SK-N-SH (cell line): ENCODE results near the gene CDH16. TPM values are rescaled to one million over a fixed set of nuclear protein-coding genes. Genes with fewer than 3 reads are reported as not detected.
"Not testable (repeated sequence)": the region's sequence is repeated elsewhere in the genome, so short reads cannot be mapped to it uniquely, and the experiment has no call there.

Experiments used
- CTCF ChIA-PET: fragments of 300-600, 350-600 bp; formaldehyde crosslinking; extraction: SDS; loops from one replicate; lab custom pipeline; 2021; lab: Yijun Ruan, JAX
- POLR2A ChIA-PET: fragments of 350-600 bp; sonication (Branson Sonifier 250); formaldehyde crosslinking; extraction: SDS; loops from one replicate; lab custom pipeline; 2020; ENCODE audit warnings: antibody characterized with exemption, inconsistent platforms; lab: Yijun Ruan, JAX
- DNase-seq: peaks from one replicate; pipeline ENCODE4 v3.0.0; 2012
- H2AFZ ChIP-seq: fragments of 200-600 bp; sonication (generic); 2 replicates; pipeline ENCODE4 v1.8.1; 2016; ENCODE audit warnings: antibody characterized with exemption, mild to moderate bottlenecking, low read depth
- H3F3A ChIP-seq: fragments of 200-600 bp; sonication (generic); replicated peaks from 2 replicates; pipeline ENCODE3; 2016; ENCODE audit warnings: antibody characterized with exemption, mild to moderate bottlenecking; ENCODE audit not compliant: insufficient read depth
- H3K27ac ChIP-seq, 2 experiments: fragments of 200-500 bp in 1 of 2; fragments of 200-600 bp in 1 of 2; sonication (Bioruptor generic) in 1 of 2; sonication (generic), shearing (Covaris generic) in 1 of 2; 2 replicates each; pipeline versions ENCODE4 v1.5.1 to v1.6.1; 2014 to 2016; ENCODE audit warnings: low read depth in 2 of 2, inconsistent platforms in 1 of 2, low read length in 1 of 2, mild to moderate bottlenecking in 1 of 2, mixed read lengths in 1 of 2
- H3K27me3 ChIP-seq: fragments of 200-600 bp; sonication (generic), shearing (Covaris generic); 2 replicates; pipeline ENCODE4 v1.6.1; 2016; ENCODE audit warnings: mixed run types; ENCODE audit not compliant: insufficient read depth
- H3K36me3 ChIP-seq, 2 experiments: fragments of 200-500 bp in 1 of 2; fragments of 200-600 bp in 1 of 2; sonication (Bioruptor generic) in 1 of 2; sonication (generic) in 1 of 2; replicated peaks in 1 of 2; 2 replicates each; pipeline versions ENCODE3 to v1.5.1; 2014 to 2016; ENCODE audit warnings: low read length in 1 of 2, mild to moderate bottlenecking in 1 of 2; ENCODE audit not compliant: insufficient read depth in 2 of 2, control insufficient read depth in 1 of 2
- H3K4me1 ChIP-seq, 2 experiments: fragments of 200-500 bp in 1 of 2; fragments of 200-600 bp in 1 of 2; sonication (Bioruptor generic) in 1 of 2; sonication (generic), shearing (Covaris generic) in 1 of 2; 2 replicates each; pipeline versions ENCODE4 v1.5.1 to v1.6.1; 2014 to 2016; ENCODE audit warnings: low read depth in 1 of 2, low read length in 1 of 2, mixed run types in 1 of 2; ENCODE audit not compliant: insufficient read depth in 2 of 2, control insufficient read depth in 1 of 2
- H3K4me2 ChIP-seq: fragments of 200-600 bp; sonication (generic), shearing (Covaris generic); 2 replicates; pipeline ENCODE4 v1.6.1; 2017; ENCODE audit warnings: mixed run types
- H3K4me3 ChIP-seq, 2 experiments: fragments of 200-500 bp in 1 of 2; fragments of 200-600 bp in 1 of 2; sonication (Bioruptor generic) in 1 of 2; sonication (generic), shearing (Covaris generic) in 1 of 2; 2 replicates each; pipeline versions ENCODE4 v1.5.1 to v1.8.1; 2014 to 2016; ENCODE audit warnings: low read depth in 2 of 2, inconsistent platforms in 1 of 2, low read length in 1 of 2, mild to moderate bottlenecking in 1 of 2, mixed read lengths in 1 of 2, moderate library complexity in 1 of 2
- H3K79me2 ChIP-seq: fragments of 200-600 bp; sonication (generic); 2 replicates; pipeline ENCODE4 v1.8.1; 2017; ENCODE audit warnings: mild to moderate bottlenecking; ENCODE audit not compliant: insufficient read depth
- H3K9ac ChIP-seq: fragments of 200-600 bp; sonication (generic); 2 replicates; pipeline ENCODE4 v1.6.1; 2017; ENCODE audit warnings: mixed run types
- H3K9me2 ChIP-seq: fragments of 200-600 bp; sonication (generic); 2 replicates; pipeline ENCODE4 v1.6.1; 2017; ENCODE audit warnings: mixed run types
- H3K9me3 ChIP-seq: fragments of 200-600 bp; sonication (generic); 2 replicates; pipeline ENCODE4 v1.6.1; 2017; ENCODE audit warnings: mixed run types, mild to moderate bottlenecking, moderate library complexity
- H4K20me1 ChIP-seq: fragments of 200-600 bp; sonication (generic); 2 replicates; pipeline ENCODE4 v1.6.1; 2017; ENCODE audit warnings: mild to moderate bottlenecking, mixed run types; ENCODE audit not compliant: insufficient read depth
- EP300 ChIP-seq, 2 experiments: IDR thresholded peaks; 2 replicates each; pipeline versions ENCODE4 v1.4.0 to v1.6.1; 2012; ENCODE audit warnings: borderline replicate concordance in 1 of 2, low read depth in 1 of 2, low read length in 1 of 2
- FOSL2 ChIP-seq: IDR thresholded peaks from 2 replicates; pipeline ENCODE4 v1.4.0; 2012; ENCODE audit warnings: low read depth, mild to moderate bottlenecking, moderate library complexity, borderline replicate concordance
- GATA2 ChIP-seq: sonication (generic); formaldehyde crosslinking; IDR thresholded peaks from 2 replicates; pipeline ENCODE4 v1.5.0; 2020; ENCODE audit warnings: mild to moderate bottlenecking, missing genetic modification reagents
- JUND ChIP-seq: IDR thresholded peaks from 2 replicates; pipeline ENCODE4 v1.4.0; 2012
- NFIC ChIP-seq: IDR thresholded peaks from 2 replicates; pipeline ENCODE4 v1.4.0; 2012; ENCODE audit warnings: borderline replicate concordance
- POLR2AphosphoS5 ChIP-seq: IDR thresholded peaks from 2 replicates; pipeline ENCODE4 v1.6.1; 2012; ENCODE audit warnings: low read depth, low read length
- RAD21 ChIP-seq: IDR thresholded peaks from 2 replicates; pipeline ENCODE4 v1.6.1; 2012; ENCODE audit warnings: mild to moderate bottlenecking, low read length
- RFX5 ChIP-seq: IDR thresholded peaks from 2 replicates; pipeline ENCODE4 v1.6.1; 2012; ENCODE audit warnings: mild to moderate bottlenecking, improper control_type of control experiment, low read length
- RXRA ChIP-seq: IDR thresholded peaks from 2 replicates; pipeline ENCODE4 v1.4.0; 2012; ENCODE audit warnings: low read depth, mild to moderate bottlenecking, borderline replicate concordance
- SMC3 ChIP-seq: IDR thresholded peaks from 2 replicates; pipeline ENCODE4 v1.6.1; 2012; ENCODE audit warnings: low read depth, low read length, improper control_type of control experiment
- TCF12 ChIP-seq: IDR thresholded peaks from 2 replicates; pipeline ENCODE4 v1.4.0; 2012
- YY1 ChIP-seq: IDR thresholded peaks from 2 replicates; pipeline ENCODE4 v1.4.0; 2012; ENCODE audit warnings: low read depth, mild to moderate bottlenecking
- WGBS: methylation state at CpG from one replicate; pipeline ENCODE4 v1.1.6; 2017; ENCODE audit warnings: low lambda C conversion rate; 5-methylcytosine and 5-hydroxymethylcytosine counted together
- polyA plus RNA-seq, 3 experiments: library from polyadenylated mRNA; depleted of rRNA; stranded (reverse); fragments of >200 nt; gene quantifications; 2 replicates each; pipeline ENCODE4 v1.2.3, GENCODE V29; 2012
- TF ChIP-seq, protein P1 (sequence below): IDR thresholded peaks from 2 replicates; pipeline ENCODE4 v1.6.1; 2012; ENCODE audit warnings: mild to moderate bottlenecking, low read depth, low read length, moderate library complexity
- TF ChIP-seq, protein P2 (sequence below): fragments of 150-350 bp; IDR thresholded peaks from 2 replicates; pipeline ENCODE4 v1.6.1; 2017; ENCODE audit warnings: antibody characterized with exemption, low read length, low read depth, borderline replicate concordance
- TF ChIP-seq, protein P3 (sequence below): IDR thresholded peaks from 2 replicates; pipeline ENCODE4 v1.4.0; 2012; ENCODE audit warnings: low read depth
- TF ChIP-seq, protein P4 (sequence below): fragments of 200-600 bp; sonication (generic); IDR thresholded peaks from 2 replicates; pipeline ENCODE4 v1.6.1; 2017; ENCODE audit warnings: antibody characterized with exemption, mild to moderate bottlenecking, moderate library complexity
- TF ChIP-seq, protein P5 (sequence below): IDR thresholded peaks from 2 replicates; pipeline ENCODE4 v1.4.0; 2012; ENCODE audit warnings: low read depth, borderline replicate concordance

The CDH16 gene
- polyA plus RNA-seq, 1 of the 3 experiments (the other 2 are of a cell fraction): not detected

DNA sequence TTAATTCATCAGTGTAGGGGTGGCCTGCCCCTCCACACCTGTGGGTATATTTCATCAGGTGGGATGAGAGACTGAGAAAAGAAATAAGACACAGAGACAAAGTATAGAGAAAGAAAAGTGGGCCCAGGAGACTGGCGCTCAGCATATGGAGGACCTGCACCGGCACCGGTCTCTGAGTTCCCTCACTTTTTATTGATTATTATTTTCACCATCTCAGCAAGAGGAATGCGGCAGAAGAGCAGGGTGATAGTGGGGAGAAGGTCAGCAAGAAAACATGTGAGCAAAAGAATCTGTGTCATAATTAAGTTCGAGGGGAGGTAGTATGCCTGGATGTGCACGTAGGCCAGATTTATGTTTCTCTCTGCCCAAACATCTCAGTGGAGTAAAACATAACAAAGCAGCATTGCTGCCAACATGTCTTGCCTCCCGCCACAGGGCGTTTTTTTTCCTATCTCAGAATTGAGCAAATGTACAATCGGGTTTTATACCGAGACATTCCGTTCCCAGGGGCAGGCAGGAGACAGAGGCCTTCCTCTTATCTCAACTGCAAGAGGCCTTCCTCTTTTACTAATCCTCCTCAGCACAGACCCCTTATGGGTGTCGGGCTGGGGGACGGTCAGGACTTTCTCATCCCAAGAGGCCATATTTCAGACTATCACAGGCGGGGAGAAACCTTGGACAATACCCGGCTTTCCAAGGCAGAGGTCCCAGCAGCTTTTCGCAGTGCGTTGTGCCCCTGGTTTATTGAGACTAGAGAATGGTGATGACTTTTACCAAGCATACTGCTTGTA is 36.9 kb upstream of the CDH16 start:
- H3K27me3 ChIP-seq, DNase-seq, H3K9ac ChIP-seq, H3K36me3 ChIP-seq, POLR2A ChIA-PET, H3K4me1 ChIP-seq, H3K9me2 ChIP-seq, H3F3A ChIP-seq, H3K27ac ChIP-seq, H4K20me1 ChIP-seq, H3K4me2 ChIP-seq, H3K4me3 ChIP-seq, H2AFZ ChIP-seq, H3K9me3 ChIP-seq, H3K79me2 ChIP-seq: not testable (repeated sequence)
- 90% methylated on average over 17 of the region's 17 CpGs for WGBS
- CTCF ChIA-PET: interaction anchor here (11.9 kb wide), 1 partner anchor 199 kb away, joined by 82 read pairs; no protein-coding TSS in a partner anchor

DNA sequence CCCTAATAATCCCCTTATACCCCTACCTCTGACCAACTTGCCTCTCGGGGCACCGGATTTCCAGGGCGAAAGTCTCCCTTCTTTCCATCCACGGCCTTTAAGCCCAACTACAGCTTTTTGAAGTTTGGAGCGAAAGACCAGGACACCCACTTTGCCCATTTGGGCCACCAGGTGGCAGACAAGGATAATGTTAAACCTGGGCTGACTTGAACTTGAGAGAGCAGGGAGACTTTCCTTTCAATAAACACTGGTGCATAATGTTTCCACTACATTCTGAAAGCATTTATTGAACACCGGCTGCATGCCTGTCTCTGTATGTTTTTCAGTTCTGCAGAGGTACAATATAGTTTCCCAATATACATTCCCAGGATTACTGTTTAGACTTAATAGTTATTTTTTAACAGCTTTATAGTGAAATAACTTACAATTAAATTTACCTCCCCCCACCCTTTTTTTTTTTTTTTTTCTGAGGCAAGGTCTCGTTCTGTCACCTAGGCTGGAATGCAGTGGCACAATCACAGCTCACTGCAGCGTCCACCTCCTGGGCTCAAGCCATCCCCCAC is 35.5 kb upstream of the CDH16 start:
- POLR2A ChIA-PET: no interaction called here
- DNase-seq: peak; percentile 83
- WGBS: 12% methylated on average over 8 of the region's 8 CpGs
- peak; percentile 84 for TF ChIP-seq SMC3
- no peak for TF ChIP-seq POLR2AphosphoS5
- TF ChIP-seq YY1: no peak
- TF ChIP-seq JUND: no peak
- TF ChIP-seq NFIC: no peak
- TF ChIP-seq, protein P1, sequence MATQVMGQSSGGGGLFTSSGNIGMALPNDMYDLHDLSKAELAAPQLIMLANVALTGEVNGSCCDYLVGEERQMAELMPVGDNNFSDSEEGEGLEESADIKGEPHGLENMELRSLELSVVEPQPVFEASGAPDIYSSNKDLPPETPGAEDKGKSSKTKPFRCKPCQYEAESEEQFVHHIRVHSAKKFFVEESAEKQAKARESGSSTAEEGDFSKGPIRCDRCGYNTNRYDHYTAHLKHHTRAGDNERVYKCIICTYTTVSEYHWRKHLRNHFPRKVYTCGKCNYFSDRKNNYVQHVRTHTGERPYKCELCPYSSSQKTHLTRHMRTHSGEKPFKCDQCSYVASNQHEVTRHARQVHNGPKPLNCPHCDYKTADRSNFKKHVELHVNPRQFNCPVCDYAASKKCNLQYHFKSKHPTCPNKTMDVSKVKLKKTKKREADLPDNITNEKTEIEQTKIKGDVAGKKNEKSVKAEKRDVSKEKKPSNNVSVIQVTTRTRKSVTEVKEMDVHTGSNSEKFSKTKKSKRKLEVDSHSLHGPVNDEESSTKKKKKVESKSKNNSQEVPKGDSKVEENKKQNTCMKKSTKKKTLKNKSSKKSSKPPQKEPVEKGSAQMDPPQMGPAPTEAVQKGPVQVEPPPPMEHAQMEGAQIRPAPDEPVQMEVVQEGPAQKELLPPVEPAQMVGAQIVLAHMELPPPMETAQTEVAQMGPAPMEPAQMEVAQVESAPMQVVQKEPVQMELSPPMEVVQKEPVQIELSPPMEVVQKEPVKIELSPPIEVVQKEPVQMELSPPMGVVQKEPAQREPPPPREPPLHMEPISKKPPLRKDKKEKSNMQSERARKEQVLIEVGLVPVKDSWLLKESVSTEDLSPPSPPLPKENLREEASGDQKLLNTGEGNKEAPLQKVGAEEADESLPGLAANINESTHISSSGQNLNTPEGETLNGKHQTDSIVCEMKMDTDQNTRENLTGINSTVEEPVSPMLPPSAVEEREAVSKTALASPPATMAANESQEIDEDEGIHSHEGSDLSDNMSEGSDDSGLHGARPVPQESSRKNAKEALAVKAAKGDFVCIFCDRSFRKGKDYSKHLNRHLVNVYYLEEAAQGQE: peak; percentile 30; the same call in 1 of the 2 replicates
- TF ChIP-seq, protein P2, sequence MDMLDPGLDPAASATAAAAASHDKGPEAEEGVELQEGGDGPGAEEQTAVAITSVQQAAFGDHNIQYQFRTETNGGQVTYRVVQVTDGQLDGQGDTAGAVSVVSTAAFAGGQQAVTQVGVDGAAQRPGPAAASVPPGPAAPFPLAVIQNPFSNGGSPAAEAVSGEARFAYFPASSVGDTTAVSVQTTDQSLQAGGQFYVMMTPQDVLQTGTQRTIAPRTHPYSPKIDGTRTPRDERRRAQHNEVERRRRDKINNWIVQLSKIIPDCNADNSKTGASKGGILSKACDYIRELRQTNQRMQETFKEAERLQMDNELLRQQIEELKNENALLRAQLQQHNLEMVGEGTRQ: no peak
- no peak for TF ChIP-seq GATA2 (CRISPR knock-in tag)
- TF ChIP-seq, protein P3, sequence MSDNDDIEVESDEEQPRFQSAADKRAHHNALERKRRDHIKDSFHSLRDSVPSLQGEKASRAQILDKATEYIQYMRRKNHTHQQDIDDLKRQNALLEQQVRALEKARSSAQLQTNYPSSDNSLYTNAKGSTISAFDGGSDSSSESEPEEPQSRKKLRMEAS: no peak
- TF ChIP-seq TCF12: no peak
- no peak for TF ChIP-seq RXRA
- TF ChIP-seq, protein P4, sequence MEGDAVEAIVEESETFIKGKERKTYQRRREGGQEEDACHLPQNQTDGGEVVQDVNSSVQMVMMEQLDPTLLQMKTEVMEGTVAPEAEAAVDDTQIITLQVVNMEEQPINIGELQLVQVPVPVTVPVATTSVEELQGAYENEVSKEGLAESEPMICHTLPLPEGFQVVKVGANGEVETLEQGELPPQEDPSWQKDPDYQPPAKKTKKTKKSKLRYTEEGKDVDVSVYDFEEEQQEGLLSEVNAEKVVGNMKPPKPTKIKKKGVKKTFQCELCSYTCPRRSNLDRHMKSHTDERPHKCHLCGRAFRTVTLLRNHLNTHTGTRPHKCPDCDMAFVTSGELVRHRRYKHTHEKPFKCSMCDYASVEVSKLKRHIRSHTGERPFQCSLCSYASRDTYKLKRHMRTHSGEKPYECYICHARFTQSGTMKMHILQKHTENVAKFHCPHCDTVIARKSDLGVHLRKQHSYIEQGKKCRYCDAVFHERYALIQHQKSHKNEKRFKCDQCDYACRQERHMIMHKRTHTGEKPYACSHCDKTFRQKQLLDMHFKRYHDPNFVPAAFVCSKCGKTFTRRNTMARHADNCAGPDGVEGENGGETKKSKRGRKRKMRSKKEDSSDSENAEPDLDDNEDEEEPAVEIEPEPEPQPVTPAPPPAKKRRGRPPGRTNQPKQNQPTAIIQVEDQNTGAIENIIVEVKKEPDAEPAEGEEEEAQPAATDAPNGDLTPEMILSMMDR: peak; percentile 87
- TF ChIP-seq RAD21: peak; percentile 91
- no peak for TF ChIP-seq EP300 (IDR thresholded peaks at IDR 0.05; ENCODE audit: borderline replicate concordance in 1 of 2, low read depth in 1 of 2, low read length in 1 of 2)
- TF ChIP-seq, protein P5, sequence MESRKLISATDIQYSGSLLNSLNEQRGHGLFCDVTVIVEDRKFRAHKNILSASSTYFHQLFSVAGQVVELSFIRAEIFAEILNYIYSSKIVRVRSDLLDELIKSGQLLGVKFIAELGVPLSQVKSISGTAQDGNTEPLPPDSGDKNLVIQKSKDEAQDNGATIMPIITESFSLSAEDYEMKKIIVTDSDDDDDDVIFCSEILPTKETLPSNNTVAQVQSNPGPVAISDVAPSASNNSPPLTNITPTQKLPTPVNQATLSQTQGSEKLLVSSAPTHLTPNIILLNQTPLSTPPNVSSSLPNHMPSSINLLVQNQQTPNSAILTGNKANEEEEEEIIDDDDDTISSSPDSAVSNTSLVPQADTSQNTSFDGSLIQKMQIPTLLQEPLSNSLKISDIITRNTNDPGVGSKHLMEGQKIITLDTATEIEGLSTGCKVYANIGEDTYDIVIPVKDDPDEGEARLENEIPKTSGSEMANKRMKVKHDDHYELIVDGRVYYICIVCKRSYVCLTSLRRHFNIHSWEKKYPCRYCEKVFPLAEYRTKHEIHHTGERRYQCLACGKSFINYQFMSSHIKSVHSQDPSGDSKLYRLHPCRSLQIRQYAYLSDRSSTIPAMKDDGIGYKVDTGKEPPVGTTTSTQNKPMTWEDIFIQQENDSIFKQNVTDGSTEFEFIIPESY: no peak
- no peak for TF ChIP-seq FOSL2
- TF ChIP-seq RFX5: peak; percentile 48; the same call in 1 of the 2 replicates

More for the DNA sequence above, 35.5 kb upstream of the CDH16 start:
- H4K20me1 ChIP-seq: no peaks in the 10 kb centered on the region
- CTCF ChIA-PET: interaction anchor here (0.5 to 6.2 kb wide), 52 partner anchors 8 to 328 kb away, joined by 3 to 81 read pairs (median 5); partner anchors contain the start of genes B3GNT9, CES3, CIAO2B and FBXL8
- H3K79me2 ChIP-seq: no peaks in the 10 kb centered on the region
- no peaks in the 10 kb centered on the region for H3K27me3 ChIP-seq
- peaks cover 5% of the 10 kb centered on the region for H3F3A ChIP-seq
- H3K9ac ChIP-seq: no peak overlapping the region
- H3K9me3 ChIP-seq: no peaks in the 10 kb centered on the region; the same call in 1 of the 2 replicates
- no peak overlapping the region for H3K4me2 ChIP-seq
- no peak overlapping the region for H3K27ac ChIP-seq
- H3K9me2 ChIP-seq: no peaks in the 10 kb centered on the region
- peak overlapping the region; percentile 75 for H2AFZ ChIP-seq
- peak overlapping the region in 1 of 2 experiments; percentile 23; a peak in 1 of 4 replicates for H3K4me3 ChIP-seq
- H3K36me3 ChIP-seq: no peaks in the 10 kb centered on the region
- no peaks in the 10 kb centered on the region for H3K4me1 ChIP-seq
